Erythroblast (primary cell): ENCODE measurements around the gene GATAD2B.

ENCODE experiments used
- GATA1 ChIP-seq: IDR thresholded peaks from 2 replicates; pipeline ENCODE4 v1.6.1; 2011; ENCODE audit warnings: low read depth, mild to moderate bottlenecking, control low read depth, low read length, moderate library complexity
- POLR2A ChIP-seq: IDR thresholded peaks from 2 replicates; pipeline ENCODE4 v1.6.1; 2011; ENCODE audit warnings: mild to moderate bottlenecking, low read length

GRCh38 chr1:153767519-153767918 is 155.3 kb downstream of the GATAD2B start:
- TF ChIP-seq POLR2A = no peak
- TF ChIP-seq GATA1 = no peak
